Mesenchymal stem cell (in vitro differentiated cells and primary cell): Measurements from ENCODE around the gene TCF12.

ENCODE experiments used
- DNase-seq: peaks from one replicate; pipeline ENCODE4 v3.0.0-alpha.2; 2013
- H2AFZ ChIP-seq: one replicate; pipeline ENCODE4 v1.6.1; 2013; ENCODE audit warnings: low read depth, mild to moderate bottlenecking, control low read depth, inconsistent platforms, low read length, moderate library complexity
- H2AK5ac ChIP-seq: 2 replicates; pipeline ENCODE4 v1.6.1; 2013; ENCODE audit warnings: low read length, moderate library complexity, mild to moderate bottlenecking, inconsistent platforms; ENCODE audit not compliant: severe bottlenecking
- H2BK120ac ChIP-seq: one replicate; pipeline ENCODE4 v1.6.1; 2013; ENCODE audit warnings: low read depth, mild to moderate bottlenecking, inconsistent platforms, low read length, moderate library complexity
- H2BK12ac ChIP-seq, 2 experiments: one replicate each; pipeline ENCODE4 v1.6.1; 2013; ENCODE audit warnings: inconsistent platforms in 2 of 2, low read length in 2 of 2, mild to moderate bottlenecking in 2 of 2, moderate library complexity in 2 of 2, control low read depth in 1 of 2
- H2BK15ac ChIP-seq: one replicate; pipeline ENCODE4 v1.6.1; 2013; ENCODE audit warnings: mild to moderate bottlenecking, low read depth, inconsistent platforms; ENCODE audit not compliant: poor library complexity, severe bottlenecking
- H2BK5ac ChIP-seq: 2 replicates; pipeline ENCODE4 v1.6.1; 2013; ENCODE audit warnings: low read depth, mild to moderate bottlenecking, low read length, control low read depth, inconsistent platforms; ENCODE audit not compliant: poor library complexity, severe bottlenecking
- H3K14ac ChIP-seq, 2 experiments: one replicate each; pipeline ENCODE4 v1.6.1; 2013; ENCODE audit warnings: inconsistent platforms in 2 of 2, low read length in 2 of 2, control low read depth in 1 of 2, mild to moderate bottlenecking in 1 of 2, moderate library complexity in 1 of 2
- H3K18ac ChIP-seq, 2 experiments: one replicate each; pipeline ENCODE4 v1.6.1; 2013; ENCODE audit warnings: inconsistent platforms in 2 of 2, low read length in 2 of 2, control low read depth in 1 of 2, low read depth in 1 of 2, mild to moderate bottlenecking in 1 of 2
- H3K23ac ChIP-seq, 2 experiments: one replicate each; pipeline ENCODE4 v1.6.1; 2013; ENCODE audit warnings: inconsistent platforms in 2 of 2, low read length in 2 of 2, mild to moderate bottlenecking in 2 of 2, moderate library complexity in 2 of 2, control low read depth in 1 of 2
- H3K27ac ChIP-seq: 2 replicates; pipeline ENCODE4 v1.5.1; 2013; ENCODE audit warnings: mild to moderate bottlenecking, moderate library complexity, low read length, control low read depth, inconsistent platforms; ENCODE audit not compliant: poor library complexity, severe bottlenecking
- H3K27me3 ChIP-seq, 2 experiments: 2 replicates each; pipeline versions ENCODE4 v1.6.1 to v1.7.0; 2013; ENCODE audit warnings: low read length in 2 of 2, mild to moderate bottlenecking in 2 of 2, moderate library complexity in 2 of 2, control low read depth in 1 of 2, inconsistent platforms in 1 of 2; ENCODE audit not compliant: control insufficient read depth in 1 of 2, insufficient read depth in 1 of 2
- H3K36me3 ChIP-seq, 2 experiments: 2 replicates each; pipeline versions ENCODE4 v1.6.1 to v1.7.0; 2013; ENCODE audit warnings: low read length in 2 of 2, control low read depth in 1 of 2, inconsistent platforms in 1 of 2, low read depth in 1 of 2, mild to moderate bottlenecking in 1 of 2; ENCODE audit not compliant: insufficient read depth in 2 of 2, control insufficient read depth in 1 of 2
- H3K4ac ChIP-seq, 2 experiments: one replicate each; pipeline ENCODE4 v1.6.1; 2013; ENCODE audit warnings: inconsistent platforms in 2 of 2, low read length in 2 of 2, mild to moderate bottlenecking in 2 of 2, moderate library complexity in 2 of 2, control low read depth in 1 of 2, low read depth in 1 of 2
- H3K4me1 ChIP-seq: 2 replicates; pipeline ENCODE4 v1.6.1; 2013; ENCODE audit warnings: low read depth, low read length, control low read depth; ENCODE audit not compliant: control insufficient read depth, insufficient read depth
- H3K4me2 ChIP-seq: 2 replicates; pipeline ENCODE4 v1.6.1; 2013; ENCODE audit warnings: low read length, mild to moderate bottlenecking, inconsistent platforms; ENCODE audit not compliant: poor library complexity, severe bottlenecking
- H3K4me3 ChIP-seq, 2 experiments: 2 replicates each; pipeline versions ENCODE4 v1.5.1 to v1.7.0; 2013; ENCODE audit warnings: low read length in 2 of 2, mild to moderate bottlenecking in 2 of 2, control low read depth in 1 of 2, low read depth in 1 of 2; ENCODE audit not compliant: insufficient read depth in 1 of 2
- H3K79me1 ChIP-seq: replicated peaks from 2 replicates; pipeline ENCODE4 v1.6.1; 2013; ENCODE audit warnings: mild to moderate bottlenecking, control low read depth, low read length, inconsistent platforms; ENCODE audit not compliant: poor library complexity, severe bottlenecking
- H3K9ac ChIP-seq: 2 replicates; pipeline ENCODE4 v1.7.0; 2013; ENCODE audit warnings: mild to moderate bottlenecking, low read length, moderate library complexity
- H3K9me3 ChIP-seq: 2 replicates; pipeline ENCODE4 v1.7.0; 2013; ENCODE audit warnings: mild to moderate bottlenecking, low read length; ENCODE audit not compliant: control insufficient read depth
- H4K8ac ChIP-seq: one replicate; pipeline ENCODE4 v1.6.1; 2013; ENCODE audit warnings: inconsistent platforms, mild to moderate bottlenecking, low read length, moderate library complexity
- H4K91ac ChIP-seq: one replicate; pipeline ENCODE4 v1.6.1; 2013; ENCODE audit warnings: mild to moderate bottlenecking, low read length, inconsistent platforms
- WGBS: methylation state at CpG from one replicate; pipeline ENCODE4 v1.1.7; 2013; ENCODE audit warnings: mixed read lengths; 5-methylcytosine and 5-hydroxymethylcytosine counted together

The TCF12 gene

GRCh38 chr15:57306161-57306943 is 387.9 kb downstream of the TCF12 start:
- Histone ChIP-seq H3K27ac (no peak overlapping the region), H2BK15ac (peak overlapping the region; percentile 91), H3K4me1 (peaks cover 3% of the 10 kb centered on the region), H2AFZ (peak overlapping the region; percentile 76), H3K14ac (peak overlapping the region in 1 of 2 experiments; percentile 83), H4K91ac (peak overlapping the region; percentile 77), H4K8ac (peak overlapping the region; percentile 61), H3K4me3 (peak overlapping the region; percentile 53 to 82), H2AK5ac (no peak overlapping the region), H3K9me3 (no peaks in the 10 kb centered on the region), H3K4ac (no peak overlapping the region), H3K23ac (peak overlapping the region in 1 of 2 experiments; percentile 32), H2BK5ac (no peak overlapping the region), H3K79me1 (no peaks in the 10 kb centered on the region), H3K27me3 (no peaks in the 10 kb centered on the region), H3K4me2 (peak overlapping the region; percentile 94), H2BK12ac (peak overlapping the region; percentile 0 to 75), H3K18ac (peak overlapping the region; percentile 30 to 77), H3K36me3 (peaks cover 0 to 2% of the 10 kb centered on the region in 2 experiments), H3K9ac (peak overlapping the region; percentile 90), H2BK120ac (peak overlapping the region; percentile 64)
- 6% methylated on average over 40 of the region's 45 CpGs for WGBS
- peak; percentile 65 for DNase-seq

- H3K4me3 ChIP-seq = peak overlapping the region; percentile 19 to 82
- H3K4me1 ChIP-seq = peaks cover 3% of the 10 kb centered on the region
- H3K4me2 ChIP-seq = peak overlapping the region; percentile 94
- no peaks in the 10 kb centered on the region for H3K36me3 ChIP-seq
- H4K91ac ChIP-seq = peak overlapping the region; percentile 77
- no peak overlapping the region for H2BK5ac ChIP-seq
- H2BK15ac ChIP-seq = peak overlapping the region; percentile 60
- DNase-seq = no peak
- peak overlapping the region; percentile 30 to 71 for H3K18ac ChIP-seq
- H3K14ac ChIP-seq = peak overlapping the region in 1 of 2 experiments; percentile 9
- no peaks in the 10 kb centered on the region for H3K79me1 ChIP-seq
- no peaks in the 10 kb centered on the region for H3K27me3 ChIP-seq
- 28% methylated on average over 23 of the region's 24 CpGs for WGBS
- no peaks in the 10 kb centered on the region for H3K9me3 ChIP-seq
- peak overlapping the region; percentile 68 for H4K8ac ChIP-seq
- H3K9ac ChIP-seq = peak overlapping the region; percentile 90
- H2BK120ac ChIP-seq = no peak overlapping the region
- H3K4ac ChIP-seq = peak overlapping the region in 1 of 2 experiments; percentile 32
- no peak overlapping the region for H3K23ac ChIP-seq
- H2BK12ac ChIP-seq = peak overlapping the region in 1 of 2 experiments; percentile 75
- H2AFZ ChIP-seq = peak overlapping the region; percentile 54
- no peak overlapping the region for H3K27ac ChIP-seq
- H2AK5ac ChIP-seq = no peak overlapping the region
Observed at GRCh38 chr15:57306944-57307411, 388.5 kb downstream of the TCF12 start.

GRCh38 chr15:57307527-57308169 is 389.2 kb downstream of the TCF12 start:
- no peak overlapping the region for H3K23ac ChIP-seq
- no peak overlapping the region for H2AK5ac ChIP-seq
- H3K36me3 ChIP-seq = no peaks in the 10 kb centered on the region
- H2BK5ac ChIP-seq = no peak overlapping the region
- no peak overlapping the region for H3K4ac ChIP-seq
- H4K91ac ChIP-seq = no peak overlapping the region
- no peak overlapping the region for H2BK120ac ChIP-seq
- H3K14ac ChIP-seq = no peak overlapping the region
- no peaks in the 10 kb centered on the region for H3K27me3 ChIP-seq
- no peak overlapping the region for H3K18ac ChIP-seq
- H2BK15ac ChIP-seq = no peak overlapping the region
- no peak overlapping the region for H4K8ac ChIP-seq
- no peak overlapping the region for H2BK12ac ChIP-seq
- H3K27ac ChIP-seq = no peak overlapping the region
- no peaks in the 10 kb centered on the region for H3K79me1 ChIP-seq
- no peak overlapping the region for H3K4me2 ChIP-seq
- H3K4me3 ChIP-seq = no peak overlapping the region
- H3K9ac ChIP-seq = no peak overlapping the region
- H2AFZ ChIP-seq = no peak overlapping the region
- DNase-seq = no peak
- 91% methylated on average over 12 of the region's 13 CpGs for WGBS
- H3K4me1 ChIP-seq = peaks cover 3% of the 10 kb centered on the region
- H3K9me3 ChIP-seq = no peaks in the 10 kb centered on the region

GRCh38 chr15:57308170-57308545 is 389.7 kb downstream of the TCF12 start:
- H3K9ac ChIP-seq = no peak overlapping the region
- H3K14ac ChIP-seq = no peak overlapping the region
- no peak overlapping the region for H3K4me3 ChIP-seq
- no peaks in the 10 kb centered on the region for H3K36me3 ChIP-seq
- H2AFZ ChIP-seq = no peak overlapping the region
- no peak overlapping the region for H4K8ac ChIP-seq
- H3K4me2 ChIP-seq = no peak overlapping the region
- WGBS = 95% methylated on average over 4 of the region's 5 CpGs
- no peak overlapping the region for H3K18ac ChIP-seq
- no peak overlapping the region for H2BK5ac ChIP-seq
- H3K27me3 ChIP-seq = no peaks in the 10 kb centered on the region
- no peak overlapping the region for H2BK120ac ChIP-seq
- no peak overlapping the region for H2BK12ac ChIP-seq
- no peak overlapping the region for H2AK5ac ChIP-seq
- no peak overlapping the region for H3K23ac ChIP-seq
- no peak for DNase-seq
- H3K4me1 ChIP-seq = peaks cover 3% of the 10 kb centered on the region
- no peak overlapping the region for H3K4ac ChIP-seq
- H3K9me3 ChIP-seq = no peaks in the 10 kb centered on the region
- no peak overlapping the region for H2BK15ac ChIP-seq
- H4K91ac ChIP-seq = no peak overlapping the region
- no peak overlapping the region for H3K27ac ChIP-seq
- no peaks in the 10 kb centered on the region for H3K79me1 ChIP-seq
